DMS 273 treated with DMSO at 0.1 percent for 48 hours (cell line): Measurements from ENCODE around the gene CPSF4L.

Experiments used
- DNase-seq: peaks from one replicate; lab custom pipeline; 2025; lab: John Stamatoyannopoulos, UW

Gene CPSF4L

DNA sequence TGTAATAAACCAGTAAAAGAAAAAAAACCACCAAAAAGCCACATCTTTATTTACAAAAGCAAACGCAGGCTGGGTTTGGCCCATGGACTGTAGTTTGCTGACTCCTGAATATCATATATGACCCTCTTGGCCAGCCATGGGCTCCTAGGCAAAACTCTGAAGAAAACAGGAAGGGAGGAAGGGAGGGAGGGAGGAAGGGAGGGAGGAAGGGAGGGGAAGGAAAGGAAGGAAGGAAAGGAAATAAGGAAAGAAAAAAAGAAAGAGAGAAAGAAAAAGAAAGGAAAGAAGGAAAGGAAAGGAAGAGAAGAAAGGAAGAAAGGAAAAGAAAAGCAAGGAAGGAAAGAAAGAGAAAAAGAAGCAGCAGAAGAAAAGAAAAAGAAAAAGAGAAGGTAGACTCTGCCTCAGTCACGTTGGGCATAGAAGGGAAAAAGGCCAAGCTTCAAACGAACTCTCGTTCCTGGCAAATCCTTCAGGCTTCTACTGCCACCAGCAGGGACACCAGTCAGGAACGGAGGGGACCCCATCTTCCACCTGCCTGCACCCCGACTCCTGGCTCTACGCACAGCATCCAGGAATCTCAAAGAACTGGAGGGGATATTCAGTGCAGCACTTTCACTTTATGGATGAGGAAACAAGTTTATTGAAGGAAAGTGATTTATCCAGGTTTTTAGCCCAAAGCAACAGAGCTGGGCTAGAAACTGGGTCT, 28.0 kb upstream of the CPSF4L start:
- DNase-seq: no peak

DNA sequence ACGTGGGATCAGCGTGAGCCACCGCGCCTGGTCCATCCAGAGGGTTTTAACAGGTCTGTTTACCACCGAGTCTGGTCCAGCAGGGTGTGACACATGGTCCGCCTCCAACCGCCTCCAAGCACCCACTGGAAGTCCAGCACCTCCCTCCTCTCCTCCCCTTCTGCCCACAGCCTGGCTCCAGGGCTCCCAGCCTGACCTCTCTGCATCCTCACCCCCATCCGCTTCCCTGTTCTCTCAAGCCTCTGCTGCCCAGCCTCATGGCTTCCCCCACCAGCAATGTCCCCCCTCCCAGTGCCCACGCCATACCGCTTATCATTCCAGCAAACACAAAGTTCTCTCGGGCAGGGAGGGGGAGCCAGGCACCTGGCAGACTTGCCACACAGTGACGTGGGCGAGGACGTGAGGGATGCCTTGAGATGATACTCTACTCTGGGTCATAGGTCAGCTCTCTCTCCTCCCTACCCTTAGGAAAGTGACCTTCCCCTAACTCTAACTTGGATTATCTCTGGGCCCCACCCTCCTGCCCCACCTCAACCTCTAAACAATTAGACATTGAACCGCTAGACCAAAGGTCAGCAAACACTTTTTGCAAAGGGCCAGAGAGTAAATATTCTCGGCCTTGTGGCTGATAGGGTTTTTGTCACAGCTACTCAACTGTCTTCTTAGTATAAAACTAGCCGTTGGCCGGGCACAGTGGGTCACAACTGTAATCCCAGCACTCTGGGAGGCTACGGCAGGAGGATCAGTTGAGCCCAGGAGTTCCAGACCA, 27.0 kb upstream of the CPSF4L start:
- DNase-seq: no peak

DNA sequence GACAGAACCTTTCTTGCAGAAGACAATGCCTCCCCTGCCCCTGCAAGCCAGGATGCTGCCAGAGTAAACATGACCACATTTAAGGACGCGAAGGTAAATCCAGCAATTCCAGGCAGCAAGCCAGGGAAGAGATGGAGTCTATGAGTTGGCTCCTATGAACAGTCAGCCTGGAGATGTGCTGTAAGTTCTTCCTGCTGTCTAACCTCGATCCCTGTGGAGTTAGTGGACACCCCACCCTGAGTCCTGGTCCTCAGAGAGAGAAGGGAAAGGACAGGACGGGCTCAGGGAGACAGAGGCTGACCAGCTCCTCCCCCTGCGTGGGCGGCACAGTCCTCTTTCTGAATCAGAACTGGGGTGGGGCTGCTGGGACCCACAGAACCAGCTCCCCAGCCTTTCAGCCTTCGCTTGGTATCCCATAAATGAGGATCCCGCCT, 25.2 kb upstream of the CPSF4L start:
- no peak for DNase-seq

DNA sequence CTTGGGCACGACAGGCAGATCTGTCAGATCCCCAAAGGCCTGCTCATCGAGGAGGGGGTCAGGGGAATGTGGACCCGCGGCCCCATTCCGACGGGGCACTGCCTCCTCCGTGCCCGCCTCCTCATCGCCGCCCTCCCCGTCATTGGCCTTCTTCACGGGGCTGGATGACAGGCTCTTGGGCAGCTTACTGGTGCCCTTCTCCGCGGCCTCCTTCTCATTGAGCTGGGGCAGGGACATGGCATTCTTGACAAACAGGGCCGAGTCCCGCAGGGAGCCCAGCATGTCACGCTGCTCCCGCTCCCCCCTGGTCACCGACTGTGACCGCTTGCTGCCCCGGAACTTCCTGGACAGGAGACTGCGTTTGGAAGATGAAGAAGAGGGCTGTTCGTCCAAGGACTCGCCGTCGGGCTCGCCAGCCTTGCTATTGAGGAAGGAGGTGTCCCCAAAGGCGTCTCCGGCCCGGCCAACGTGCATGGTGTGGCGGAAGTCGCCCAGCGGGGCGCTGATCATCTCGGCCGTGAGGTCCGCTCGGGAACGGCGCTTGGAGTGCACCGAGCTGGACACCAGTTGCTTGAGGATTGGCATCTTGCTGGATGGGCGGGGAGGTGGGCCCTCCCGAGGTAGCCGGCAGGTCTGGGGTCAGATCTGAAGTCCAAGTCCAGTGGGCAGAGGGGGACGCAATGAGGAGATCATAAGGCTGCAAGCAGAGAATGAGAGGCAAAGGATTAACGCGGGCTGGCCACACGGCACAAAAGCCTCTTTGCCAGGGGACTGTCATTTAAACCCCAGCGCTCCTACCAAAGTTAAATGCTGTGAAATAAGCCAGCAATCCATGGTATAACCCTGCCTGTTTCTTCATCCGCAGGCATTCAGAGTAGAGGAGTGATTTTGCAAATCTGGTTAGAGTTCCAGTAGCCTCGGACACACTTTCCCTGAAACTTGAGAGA, 24.5 kb upstream of the CPSF4L start:
- DNase-seq: no peak

DNA sequence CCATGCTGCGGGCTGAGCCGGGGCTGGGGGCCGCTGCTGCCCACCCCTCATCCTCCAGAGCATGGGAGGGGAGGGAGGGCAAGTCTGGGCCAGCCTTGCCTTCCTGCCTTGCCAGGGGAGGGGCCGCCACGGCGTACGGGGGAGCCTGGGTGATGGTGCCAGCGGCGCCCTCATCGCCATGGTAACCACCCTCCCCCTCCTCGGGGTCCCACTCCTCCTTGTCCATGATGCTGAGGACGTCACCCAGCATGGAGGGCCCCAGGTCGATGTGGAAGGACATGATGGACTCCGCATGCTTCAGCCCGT, 23.9 kb upstream of the CPSF4L start:
- DNase-seq: no peak

DNA sequence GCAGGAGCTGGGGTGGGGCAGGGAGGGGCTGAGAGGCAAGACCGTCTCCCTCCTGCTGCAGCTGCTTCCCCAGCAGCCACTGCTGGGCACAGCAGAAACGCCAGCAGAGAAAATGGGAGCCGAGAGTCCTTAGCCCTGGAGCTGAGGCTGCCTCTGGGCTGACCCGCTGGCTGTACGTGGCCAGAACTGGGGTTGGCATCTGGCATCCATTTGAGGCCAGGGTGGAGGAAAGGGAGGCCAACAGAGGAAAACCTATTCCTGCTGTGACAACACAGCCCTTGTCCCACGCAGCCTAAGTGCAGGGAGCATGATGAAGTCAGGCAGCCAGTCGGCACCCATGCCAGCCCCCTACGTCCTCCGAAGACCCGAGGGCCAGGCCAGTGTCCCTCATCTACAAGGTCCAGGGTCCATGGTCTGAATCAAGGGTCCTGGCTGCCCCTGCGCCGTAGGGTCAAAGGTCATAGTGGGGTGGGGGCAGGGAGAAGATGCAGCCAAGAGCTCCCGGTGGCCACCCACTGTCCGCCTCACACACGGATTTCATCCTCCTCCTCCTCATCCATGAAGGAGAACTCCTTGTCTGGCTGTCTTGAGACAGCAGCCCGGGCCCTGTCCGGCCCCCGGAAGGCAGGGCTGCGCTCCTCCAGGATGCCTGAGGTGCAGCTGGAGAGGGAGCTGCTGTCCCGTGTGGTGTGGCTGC, 23.4 kb upstream of the CPSF4L start:
- no peak for DNase-seq

DNA sequence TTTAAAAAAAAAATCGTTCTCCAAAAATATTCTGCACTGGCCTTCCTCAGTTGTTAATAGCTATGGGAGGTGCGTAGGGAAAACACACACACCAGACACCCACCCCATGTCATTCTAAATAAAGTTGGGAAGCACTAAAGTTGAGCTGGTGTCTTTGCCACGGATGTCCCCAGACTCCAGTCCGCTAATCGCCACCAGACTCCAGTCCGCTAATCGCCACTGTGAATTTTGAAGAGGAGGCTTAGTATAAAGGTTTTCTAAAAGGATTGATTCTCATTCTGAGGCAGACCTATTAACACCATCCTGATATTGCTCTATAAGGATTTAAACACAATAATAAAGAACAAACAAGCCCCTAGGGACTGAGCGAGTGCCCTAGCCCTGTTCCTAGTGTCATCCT, 22.7 kb upstream of the CPSF4L start:
- no peak for DNase-seq

DNA sequence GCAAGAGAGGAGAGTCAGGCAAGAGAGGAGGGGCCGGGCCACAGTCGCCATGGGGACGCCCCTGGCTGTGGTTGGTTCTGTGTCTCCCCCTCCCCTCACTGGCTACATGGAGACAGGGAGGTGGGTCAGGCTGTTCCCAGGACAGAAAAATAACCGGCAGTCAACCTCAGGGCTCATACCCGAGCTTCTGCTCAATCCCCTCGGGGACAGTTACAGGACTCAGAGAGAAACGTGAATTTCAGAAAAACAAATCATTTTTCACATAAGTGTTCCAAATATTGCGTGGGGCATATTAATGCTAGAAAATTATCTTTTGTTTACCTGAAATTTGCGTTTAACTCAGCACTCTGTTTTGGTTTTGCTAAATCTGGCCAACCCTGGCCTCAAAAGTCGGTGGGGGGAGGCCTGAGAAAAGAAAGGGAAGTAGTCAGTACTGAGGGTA, 22.2 kb upstream of the CPSF4L start:
- DNase-seq: no peak

DNA sequence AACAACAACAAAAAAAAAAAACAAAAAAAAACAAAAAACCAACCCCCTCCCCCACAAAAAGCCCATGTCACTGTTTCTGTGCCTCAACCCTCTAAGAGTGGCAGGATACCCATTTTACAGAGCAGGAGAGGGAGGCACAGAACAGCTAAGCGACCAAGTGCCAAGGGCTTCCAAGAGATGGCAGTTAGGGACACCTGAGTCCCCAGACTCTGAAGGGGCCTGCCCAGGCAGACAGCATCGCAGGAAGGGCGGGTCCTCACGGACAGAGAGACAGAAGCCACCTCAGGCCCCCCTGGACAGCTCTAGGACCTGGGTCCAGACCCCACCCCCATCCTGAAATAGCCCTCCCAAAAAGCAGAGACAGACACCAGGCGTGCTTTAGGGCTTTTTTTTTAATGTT, 21.6 kb upstream of the CPSF4L start:
- DNase-seq: no peak

DNA sequence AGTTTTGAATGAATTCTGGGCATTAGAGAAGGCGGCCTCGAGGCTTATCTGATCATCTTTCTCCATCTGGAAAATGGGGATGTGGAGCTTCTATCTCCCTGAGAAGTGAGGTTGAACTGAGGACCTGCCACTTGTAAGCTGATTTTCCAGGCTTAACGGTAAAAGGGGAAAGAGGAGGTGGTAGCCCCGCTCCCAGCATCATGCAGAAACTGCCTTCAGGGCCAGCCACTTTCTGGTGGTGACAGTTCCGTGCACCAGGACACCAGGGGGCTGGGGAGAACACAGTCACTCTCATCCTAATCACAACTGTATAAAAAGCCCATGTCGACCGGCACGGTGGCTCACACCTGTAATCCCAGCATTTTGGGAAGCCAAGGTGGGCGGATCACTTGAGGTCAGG, 20.9 kb upstream of the CPSF4L start:
- no peak for DNase-seq

DNA sequence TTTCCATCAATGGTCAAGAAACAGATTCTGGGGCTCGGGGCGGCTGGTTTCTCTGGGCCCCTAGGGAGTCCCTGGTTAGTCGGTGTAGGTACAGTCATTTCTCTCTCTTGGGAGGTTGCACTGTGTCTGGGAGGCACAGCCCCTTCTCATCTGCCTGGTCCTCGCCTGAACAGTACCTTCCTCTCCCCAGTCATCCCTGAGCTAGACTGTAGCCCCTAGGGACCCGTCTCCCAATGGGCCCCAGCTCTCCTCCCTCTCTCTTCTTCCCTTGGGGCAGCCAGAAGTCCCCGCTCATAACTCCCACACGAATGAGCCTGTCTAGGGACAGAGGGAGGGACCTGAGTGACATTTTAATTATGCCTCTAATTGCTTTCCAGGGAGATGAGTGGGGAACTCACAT, 20.2 kb upstream of the CPSF4L start:
- DNase-seq: no peak

DNA sequence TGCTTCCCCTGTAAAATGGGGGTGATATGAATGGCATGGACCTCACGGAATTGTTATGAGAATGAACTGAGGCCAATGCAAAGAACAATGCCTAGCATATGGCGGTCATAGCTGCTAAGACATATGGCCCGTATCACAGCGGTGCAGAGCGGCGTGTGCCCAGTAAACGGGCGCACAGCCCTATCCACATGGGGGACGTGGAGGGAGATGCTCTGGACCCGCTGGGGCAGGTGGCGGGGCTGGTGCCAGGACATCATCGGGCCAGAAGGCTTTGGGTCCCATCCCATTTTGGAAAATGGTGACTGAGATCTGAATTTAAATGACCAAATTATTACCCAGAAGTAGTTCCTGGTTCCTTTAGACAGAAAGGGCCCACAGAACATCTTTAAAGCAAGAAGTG, 18.5 kb upstream of the CPSF4L start:
- DNase-seq: no peak

DNA sequence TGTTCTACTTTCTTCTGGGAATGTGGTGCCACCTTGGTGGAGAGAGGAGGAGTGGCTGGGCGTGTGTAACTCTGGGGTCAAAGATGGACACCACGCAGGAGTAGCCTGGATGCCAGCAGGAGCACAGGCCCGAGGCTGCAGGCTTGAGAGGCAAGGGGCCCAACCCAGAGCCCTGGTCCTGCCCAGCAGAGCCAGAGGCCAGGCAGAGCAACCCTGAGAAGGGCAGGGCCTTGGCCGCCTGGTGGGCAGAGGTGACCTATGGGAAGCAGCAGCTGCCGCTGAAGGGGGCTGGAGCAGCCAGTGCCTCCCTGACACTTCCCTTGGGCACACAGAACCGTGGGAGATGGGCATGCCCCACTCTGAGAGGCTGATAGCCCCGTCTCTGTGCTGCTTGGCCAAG, 18.0 kb upstream of the CPSF4L start:
- DNase-seq: no peak

DNA sequence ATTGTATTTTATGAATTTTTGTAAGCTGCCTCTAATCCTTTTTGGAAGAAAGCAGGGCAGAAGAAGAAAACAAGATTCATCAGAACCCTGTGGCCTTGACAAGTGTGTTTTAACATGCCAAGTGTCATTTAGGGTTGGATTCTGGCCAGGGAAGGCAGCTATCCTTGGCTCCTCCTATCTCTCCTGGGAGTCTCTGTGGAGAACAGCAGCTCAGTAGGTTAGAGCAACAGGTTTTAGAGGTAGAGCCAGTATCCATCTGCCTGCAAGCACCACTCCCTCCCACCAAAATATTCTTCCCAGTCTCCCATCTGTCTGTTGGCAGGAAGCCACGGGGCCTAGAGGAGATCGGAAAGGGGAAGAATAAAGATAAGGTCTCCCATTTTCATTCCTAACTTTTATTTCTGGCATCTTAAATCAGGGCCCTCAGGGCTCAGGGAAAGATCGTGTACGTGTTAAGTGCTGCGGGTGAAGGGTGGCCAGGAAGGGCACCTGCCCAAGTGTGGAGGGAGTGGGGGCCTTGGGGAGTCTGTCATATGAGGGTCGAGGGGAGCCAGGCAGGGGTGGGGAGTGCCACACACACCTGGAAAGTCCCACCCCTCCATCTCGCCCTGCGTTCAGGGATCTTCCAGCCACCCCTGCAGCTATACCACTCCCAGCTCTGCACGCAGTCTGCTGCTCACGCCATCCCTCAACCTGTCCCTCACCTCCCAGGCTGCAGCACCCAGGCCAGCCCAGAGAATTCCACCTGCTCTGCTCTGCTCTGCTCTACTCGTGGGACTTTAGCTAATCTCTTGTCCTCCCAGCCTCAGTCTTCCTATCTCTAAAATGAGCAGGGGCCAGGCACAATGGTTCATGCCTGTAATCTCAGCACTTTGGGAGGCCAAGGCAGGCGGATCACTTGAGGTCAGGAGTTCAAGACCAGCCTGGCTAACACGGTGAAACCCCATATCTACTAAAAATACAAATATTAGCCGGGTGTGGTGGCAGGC, 17.1 kb upstream of the CPSF4L start:
- peak; percentile 99 for DNase-seq

DNA sequence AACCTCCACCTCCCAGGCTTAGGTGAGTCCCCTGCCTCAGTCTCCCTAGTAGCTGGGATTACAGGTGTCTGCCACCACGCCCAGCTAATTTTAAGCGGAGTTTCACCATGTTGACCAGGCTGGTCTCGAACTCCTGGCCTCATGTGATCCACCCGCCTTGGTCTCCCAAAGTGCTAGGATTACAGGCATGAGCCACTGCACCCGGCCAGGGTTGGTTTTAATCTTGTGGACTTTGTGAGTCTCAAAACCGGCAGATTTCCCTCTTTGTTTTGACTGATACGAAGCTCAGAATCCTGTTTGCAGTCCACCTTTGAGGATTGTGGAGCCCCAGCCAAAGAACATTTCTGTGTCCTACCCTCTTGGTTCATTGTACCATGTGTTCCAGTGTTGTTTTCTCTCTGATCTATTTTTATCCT, 16.4 kb upstream of the CPSF4L start:
- DNase-seq: no peak

DNA sequence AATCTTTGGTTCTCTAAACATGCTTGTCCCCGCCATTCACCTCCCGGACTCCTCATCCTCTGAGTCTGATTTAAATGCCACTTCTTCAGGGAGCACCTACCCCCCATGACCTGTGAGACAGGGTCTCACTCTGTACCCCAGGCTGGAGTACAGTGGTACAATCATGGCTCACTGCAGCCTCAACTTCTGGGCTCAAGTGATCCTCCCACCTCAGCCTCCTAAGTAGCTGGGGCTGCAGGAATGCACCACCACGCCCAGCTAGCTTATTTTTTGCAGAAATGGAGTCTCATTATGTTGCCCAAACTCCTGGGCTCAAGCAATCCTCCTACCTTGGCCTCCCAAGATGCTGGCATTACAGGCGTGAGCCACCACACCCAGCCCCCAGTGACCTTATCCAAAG, 12.8 kb upstream of the CPSF4L start:
- no peak for DNase-seq

DNA sequence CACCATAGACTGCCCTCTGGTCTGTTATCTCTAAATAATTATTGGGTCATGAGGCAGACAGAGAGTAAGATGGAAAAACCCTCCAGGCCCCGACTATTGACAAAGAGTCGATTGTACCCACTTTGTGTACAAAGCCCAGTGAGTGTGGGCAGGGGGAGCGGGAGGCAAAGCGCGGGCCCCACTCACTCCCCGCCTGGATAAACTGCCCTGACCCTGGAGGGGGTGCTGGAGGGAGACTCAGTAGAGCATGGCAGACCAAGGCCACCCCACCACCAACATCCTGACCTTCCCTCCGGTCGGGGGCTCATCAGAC, 11.2 kb upstream of the CPSF4L start:
- DNase-seq: no peak

DNA sequence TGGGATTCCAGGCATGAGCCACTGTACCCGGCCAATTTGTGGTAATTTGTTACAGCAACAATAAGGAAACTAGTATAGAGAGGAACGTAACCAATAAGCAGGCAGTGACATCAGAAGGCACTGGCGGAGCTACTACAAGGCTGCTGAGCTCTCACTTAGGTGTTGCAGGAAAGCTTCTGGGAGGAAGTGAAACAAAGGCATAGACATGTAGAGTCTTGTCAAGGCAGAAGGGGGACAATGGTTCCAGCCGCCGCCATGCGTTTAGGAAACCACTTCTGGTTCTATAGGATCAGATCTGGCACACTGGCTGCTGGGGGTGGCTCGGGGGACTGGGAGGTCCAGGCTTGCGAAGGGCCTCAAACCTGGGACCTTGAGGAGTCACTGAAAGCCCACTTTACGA, 9.4 kb upstream of the CPSF4L start:
- no peak for DNase-seq

DNA sequence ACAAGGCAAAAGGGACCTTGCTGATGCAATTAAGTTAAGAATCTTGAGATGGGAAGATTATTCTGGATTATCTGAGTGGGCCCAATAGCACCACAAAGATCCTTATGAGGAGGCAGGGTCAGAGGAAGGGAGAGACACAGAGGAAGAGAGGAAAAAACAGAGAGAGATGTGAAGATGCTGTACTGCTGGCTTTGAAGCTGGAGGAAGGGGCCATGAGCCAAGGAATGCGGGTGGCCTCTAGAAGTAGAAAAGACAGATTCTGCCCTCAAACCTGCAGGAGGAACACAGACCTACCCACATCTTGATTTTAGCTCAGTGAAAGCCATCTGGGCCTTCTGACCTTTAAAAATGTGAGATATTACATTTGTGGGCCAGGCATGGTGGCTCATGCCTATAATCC, 8.1 kb upstream of the CPSF4L start:
- DNase-seq: no peak

DNA sequence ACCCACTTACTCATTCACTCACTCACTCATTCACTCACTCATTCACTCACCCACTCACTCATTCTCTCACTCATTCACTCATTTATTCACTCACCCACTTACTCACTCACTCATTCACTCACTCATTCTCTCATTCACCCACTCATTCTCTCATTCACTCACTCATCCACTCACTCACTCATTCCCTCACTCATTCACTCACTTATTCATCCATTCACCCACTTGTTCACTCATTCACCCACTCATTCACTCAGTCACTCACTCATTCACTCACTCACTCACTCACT, 7.6 kb upstream of the CPSF4L start:
- no peak for DNase-seq

DNA sequence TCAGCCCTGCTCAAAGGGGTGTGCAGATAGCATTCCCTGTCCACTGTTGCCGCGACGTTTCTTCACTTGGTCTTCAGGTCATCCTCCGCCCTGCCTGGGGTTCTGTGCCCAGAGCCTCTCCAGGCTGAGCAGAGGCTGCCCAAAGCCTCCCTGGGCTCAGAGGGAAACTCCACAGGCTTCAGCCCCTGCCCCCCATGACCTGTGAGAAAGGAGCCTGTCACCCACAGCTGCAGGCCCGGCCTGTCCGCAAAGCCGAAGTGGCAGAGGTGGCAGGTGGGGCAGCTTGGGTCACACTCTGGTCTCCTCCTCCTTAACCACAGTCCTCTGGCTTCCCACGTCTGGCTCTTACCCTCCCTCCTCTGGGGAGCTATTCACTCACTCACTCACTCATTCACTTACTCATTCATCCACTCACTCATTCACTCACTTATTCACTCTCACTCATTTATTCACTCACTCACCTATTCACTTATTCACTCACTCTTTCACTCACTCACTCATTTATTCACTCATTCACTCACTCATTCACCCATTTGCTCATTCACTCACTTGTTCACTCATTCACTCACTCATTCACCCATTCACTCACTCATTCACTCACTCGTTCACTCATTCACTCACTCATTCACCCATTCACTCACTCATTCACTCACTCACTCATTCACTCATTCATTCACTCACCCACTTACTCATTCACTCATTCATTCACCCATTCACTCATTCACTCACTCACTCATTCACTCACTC, 7.1 kb upstream of the CPSF4L start:
- no peak for DNase-seq
